K562 (cell line): ENCODE measurements around the gene FXYD4.

Source experiments
- CBFB ChIP-seq: sonication (generic); formaldehyde crosslinking; IDR thresholded peaks from 2 replicates; pipeline ENCODE4 v1.4.0; 2020; ENCODE audit warnings: mild to moderate bottlenecking, missing genetic modification reagents
- CC2D1A ChIP-seq: fragments of 450-650 bp; IDR thresholded peaks from 2 replicates; pipeline ENCODE4 v1.6.1; 2017; ENCODE audit warnings: mild to moderate bottlenecking
- FOS ChIP-seq: IDR thresholded peaks from 3 replicates; pipeline ENCODE4 v1.6.1; 2011; ENCODE audit not compliant: insufficient read length; ENCODE audit errors: extremely low read depth
- FOXJ2 ChIP-seq: fragments of 200-800 bp; sonication (Bioruptor generic); IDR thresholded peaks from 2 replicates; pipeline ENCODE4 v1.6.1; 2016; ENCODE audit warnings: missing genetic modification characterization, missing compliant biosample characterization
- MXI1 ChIP-seq: IDR thresholded peaks from 2 replicates; pipeline ENCODE4 v1.6.1; 2011; ENCODE audit warnings: low read depth, mild to moderate bottlenecking, improper control_type of control experiment, low read length
- POLR2A ChIP-seq: fragments of 450-650 bp; conservative IDR thresholded peaks from 2 replicates; pipeline ENCODE4 v1.6.1; 2016
- SREBF1 ChIP-seq: fragments of 150-350 bp; IDR thresholded peaks from 2 replicates; pipeline ENCODE4 v1.6.1; 2014; ENCODE audit warnings: antibody characterized with exemption, low read depth, low read length, borderline replicate concordance
- ZBTB7A ChIP-seq: IDR thresholded peaks from 2 replicates; pipeline ENCODE4 v1.6.1; 2011; ENCODE audit warnings: low read depth, mild to moderate bottlenecking, low read length, moderate library complexity, borderline replicate concordance; ENCODE audit not compliant: control insufficient read depth
- TF ChIP-seq, protein P1 (sequence below), 3 experiments: IDR thresholded peaks in 2 of 3; conservative IDR thresholded peaks in 1 of 3; 2 replicates each; pipeline ENCODE4 v1.5.1; 2011 to 2012; ENCODE audit warnings: low read length in 3 of 3, mild to moderate bottlenecking in 3 of 3, control low read depth in 2 of 3, improper control_type of control experiment in 1 of 3, inconsistent platforms in 1 of 3, low read depth in 1 of 3, mixed read lengths in 1 of 3, moderate library complexity in 1 of 3; ENCODE audit not compliant: insufficient read depth in 2 of 3
- TF ChIP-seq, protein P2 (sequence below), 2 experiments: fragments of 450-650 bp; formaldehyde crosslinking in 1 of 2; IDR thresholded peaks; 2 replicates each; pipeline versions ENCODE4 v1.4.0 to v1.6.1; 2014 to 2020; ENCODE audit warnings: mild to moderate bottlenecking in 2 of 2, borderline replicate concordance in 1 of 2, low read depth in 1 of 2

DNA sequence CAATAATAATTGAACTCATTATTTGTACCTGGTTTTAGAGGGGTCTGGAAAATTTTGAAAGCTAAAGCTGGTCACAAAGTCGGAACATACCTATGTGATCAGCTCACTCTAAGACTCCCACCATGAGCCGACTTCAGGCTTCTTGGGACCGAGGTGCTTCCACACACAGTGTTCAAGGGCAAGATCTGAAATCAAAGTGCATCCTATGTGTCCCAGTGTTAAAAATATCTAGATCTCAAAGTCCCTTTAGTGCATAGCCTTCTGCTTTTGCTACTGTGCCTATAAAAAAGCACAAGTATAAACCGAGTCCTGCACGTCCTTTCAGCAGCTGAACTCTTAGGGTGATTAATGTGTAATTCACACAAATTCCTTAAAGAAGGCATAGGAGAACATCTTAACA, 43.5 kb upstream of the FXYD4 start:
- no peak for TF ChIP-seq SREBF1
- TF ChIP-seq MXI1 = no peak
- no peak for TF ChIP-seq CBFB (CRISPR knock-in tag)
- TF ChIP-seq, protein P1, sequence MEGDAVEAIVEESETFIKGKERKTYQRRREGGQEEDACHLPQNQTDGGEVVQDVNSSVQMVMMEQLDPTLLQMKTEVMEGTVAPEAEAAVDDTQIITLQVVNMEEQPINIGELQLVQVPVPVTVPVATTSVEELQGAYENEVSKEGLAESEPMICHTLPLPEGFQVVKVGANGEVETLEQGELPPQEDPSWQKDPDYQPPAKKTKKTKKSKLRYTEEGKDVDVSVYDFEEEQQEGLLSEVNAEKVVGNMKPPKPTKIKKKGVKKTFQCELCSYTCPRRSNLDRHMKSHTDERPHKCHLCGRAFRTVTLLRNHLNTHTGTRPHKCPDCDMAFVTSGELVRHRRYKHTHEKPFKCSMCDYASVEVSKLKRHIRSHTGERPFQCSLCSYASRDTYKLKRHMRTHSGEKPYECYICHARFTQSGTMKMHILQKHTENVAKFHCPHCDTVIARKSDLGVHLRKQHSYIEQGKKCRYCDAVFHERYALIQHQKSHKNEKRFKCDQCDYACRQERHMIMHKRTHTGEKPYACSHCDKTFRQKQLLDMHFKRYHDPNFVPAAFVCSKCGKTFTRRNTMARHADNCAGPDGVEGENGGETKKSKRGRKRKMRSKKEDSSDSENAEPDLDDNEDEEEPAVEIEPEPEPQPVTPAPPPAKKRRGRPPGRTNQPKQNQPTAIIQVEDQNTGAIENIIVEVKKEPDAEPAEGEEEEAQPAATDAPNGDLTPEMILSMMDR (IDR thresholded peaks at IDR 0.05 in 2 of 3, conservative IDR thresholded peaks at IDR 0.05 in 1 of 3; ENCODE audit: insufficient read depth in 2 of 3, low read depth in 1 of 3, low read length in 3 of 3) = no peak
- no peak for TF ChIP-seq FOS
- no peak for TF ChIP-seq FOXJ2 (tag)
- no peak for TF ChIP-seq POLR2A
- TF ChIP-seq CC2D1A = no peak
- TF ChIP-seq, protein P2, sequence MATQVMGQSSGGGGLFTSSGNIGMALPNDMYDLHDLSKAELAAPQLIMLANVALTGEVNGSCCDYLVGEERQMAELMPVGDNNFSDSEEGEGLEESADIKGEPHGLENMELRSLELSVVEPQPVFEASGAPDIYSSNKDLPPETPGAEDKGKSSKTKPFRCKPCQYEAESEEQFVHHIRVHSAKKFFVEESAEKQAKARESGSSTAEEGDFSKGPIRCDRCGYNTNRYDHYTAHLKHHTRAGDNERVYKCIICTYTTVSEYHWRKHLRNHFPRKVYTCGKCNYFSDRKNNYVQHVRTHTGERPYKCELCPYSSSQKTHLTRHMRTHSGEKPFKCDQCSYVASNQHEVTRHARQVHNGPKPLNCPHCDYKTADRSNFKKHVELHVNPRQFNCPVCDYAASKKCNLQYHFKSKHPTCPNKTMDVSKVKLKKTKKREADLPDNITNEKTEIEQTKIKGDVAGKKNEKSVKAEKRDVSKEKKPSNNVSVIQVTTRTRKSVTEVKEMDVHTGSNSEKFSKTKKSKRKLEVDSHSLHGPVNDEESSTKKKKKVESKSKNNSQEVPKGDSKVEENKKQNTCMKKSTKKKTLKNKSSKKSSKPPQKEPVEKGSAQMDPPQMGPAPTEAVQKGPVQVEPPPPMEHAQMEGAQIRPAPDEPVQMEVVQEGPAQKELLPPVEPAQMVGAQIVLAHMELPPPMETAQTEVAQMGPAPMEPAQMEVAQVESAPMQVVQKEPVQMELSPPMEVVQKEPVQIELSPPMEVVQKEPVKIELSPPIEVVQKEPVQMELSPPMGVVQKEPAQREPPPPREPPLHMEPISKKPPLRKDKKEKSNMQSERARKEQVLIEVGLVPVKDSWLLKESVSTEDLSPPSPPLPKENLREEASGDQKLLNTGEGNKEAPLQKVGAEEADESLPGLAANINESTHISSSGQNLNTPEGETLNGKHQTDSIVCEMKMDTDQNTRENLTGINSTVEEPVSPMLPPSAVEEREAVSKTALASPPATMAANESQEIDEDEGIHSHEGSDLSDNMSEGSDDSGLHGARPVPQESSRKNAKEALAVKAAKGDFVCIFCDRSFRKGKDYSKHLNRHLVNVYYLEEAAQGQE (IDR thresholded peaks at IDR 0.05; ENCODE audit: borderline replicate concordance) = no peak
- TF ChIP-seq, protein P2 (CRISPR knock-in tag; IDR thresholded peaks at IDR 0.05; ENCODE audit: low read depth) = no peak
- no peak for TF ChIP-seq ZBTB7A
